Tibial nerve (tissue), 4 donors: ENCODE data around the gene PRCD. TPM values are rescaled to one million over a fixed set of nuclear protein-coding genes. Genes with fewer than 3 reads are reported as not detected.

ENCODE experiments used
- DNase-seq, 2 donors: peaks; one replicate each; pipeline ENCODE4 v3.0.0-alpha.2; 2019; ENCODE audit warnings: low spot score in 2 of 2
- H3K27ac ChIP-seq, 4 donors: fragments of 200-600 bp; sonication (generic) in 3 of 4; one replicate each; pipeline ENCODE4 v1.5.1; 2017 to 2019; ENCODE audit warnings: mild to moderate bottlenecking in 1 of 4
- H3K27me3 ChIP-seq, 2 donors: fragments of 200-600 bp; sonication (generic) in 1 of 2; one replicate each; pipeline versions ENCODE4 v1.5.1 to v1.6.0; 2017 to 2019
- H3K36me3 ChIP-seq, 3 donors: fragments of 200-600 bp; sonication (generic); one replicate each; pipeline ENCODE4 v1.5.1; 2018 to 2019
- H3K4me1 ChIP-seq, 4 donors: fragments of 200-600 bp; sonication (generic) in 3 of 4; one replicate each; pipeline ENCODE4 v1.5.1; 2017 to 2019
- H3K4me3 ChIP-seq, 4 donors: fragments of 200-600 bp; sonication (generic) in 3 of 4; one replicate each; pipeline ENCODE4 v1.5.1; 2017 to 2019; ENCODE audit warnings: mild to moderate bottlenecking in 1 of 4, moderate library complexity in 1 of 4
- H3K9me3 ChIP-seq, 4 donors: fragments of 200-600 bp; sonication (generic) in 3 of 4; one replicate each; pipeline ENCODE4 v1.5.1; 2017 to 2019
- CTCF ChIP-seq, 5 experiments: fragments of 200-600 bp in 3 of 5; fragments of 450-650 bp in 2 of 5; sonication (generic) in 3 of 5; IDR thresholded peaks; one replicate each; pipeline ENCODE4 v1.5.1; 2016 to 2019; ENCODE audit warnings: antibody characterized with exemption in 5 of 5, mild to moderate bottlenecking in 3 of 5, moderate library complexity in 2 of 5
- EP300 ChIP-seq, 2 donors: sonication (generic); formaldehyde crosslinking; IDR thresholded peaks; one replicate each; pipeline ENCODE4 v1.6.1; 2017; ENCODE audit warnings: antibody characterized with exemption in 2 of 2, mild to moderate bottlenecking in 1 of 2
- POLR2A ChIP-seq, 2 donors: fragments of 450-650 bp; IDR thresholded peaks; one replicate each; pipeline ENCODE4 v1.6.1; 2017; ENCODE audit warnings: antibody characterized with exemption in 2 of 2, mild to moderate bottlenecking in 2 of 2, moderate library complexity in 2 of 2
- WGBS, 2 donors: methylation state at CpG; one replicate each; pipeline ENCODE4 v1.1.5; 2018; 5-methylcytosine and 5-hydroxymethylcytosine counted together
- total RNA-seq, 4 donors: library from RNA; depleted of rRNA; stranded (reverse); fragments of >200 nt; gene quantifications; one replicate each; pipeline ENCODE4 v1.1.0, GENCODE V29; 2016

Gene PRCD
- total RNA-seq, 4 donors from 2014 or later = 6.6 to 23.5 (median 14.1) TPM

DNA sequence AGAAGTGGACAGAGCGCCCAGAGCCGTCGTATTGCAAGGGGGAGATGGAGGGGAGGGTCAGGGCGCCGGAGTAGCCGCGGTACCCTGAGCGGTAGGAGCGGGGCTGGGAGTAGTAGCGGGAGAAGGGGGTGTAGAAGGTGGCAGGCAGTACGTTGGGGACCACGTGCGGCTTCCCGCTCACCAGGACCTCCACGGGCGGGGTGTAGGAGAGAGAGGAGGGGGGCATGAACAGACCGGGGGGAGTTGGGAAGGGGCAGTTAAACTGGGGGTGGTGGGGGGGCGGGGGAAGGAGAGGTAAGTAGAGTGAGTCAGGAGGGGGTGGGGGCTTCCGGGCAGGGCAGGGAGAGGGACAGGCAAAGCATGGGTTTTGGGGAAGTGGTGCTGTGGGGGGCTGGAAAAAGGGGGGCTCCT, 29.0 kb downstream of the PRCD start:
- H3K4me1 ChIP-seq = peaks cover 0 to 77% (median 42%) of the 10 kb centered on the region in 4 donors
- no peaks in the 10 kb centered on the region for H3K9me3 ChIP-seq
- H3K4me3 ChIP-seq = no peak overlapping the region
- peak overlapping the region; percentile 10 to 95 (median 48) for H3K27ac ChIP-seq
- TF ChIP-seq EP300 (IDR thresholded peaks at IDR 0.05) (no peak), CTCF (IDR thresholded peaks at IDR 0.05) (no peak), POLR2A (IDR thresholded peaks at IDR 0.05) (no peak)
- no peaks in the 10 kb centered on the region for H3K27me3 ChIP-seq
- 35 to 37% methylated on average over 18 to 19 of the region's 19 CpGs for WGBS, 2 donors
- H3K36me3 ChIP-seq = peaks cover 0 to 51% (median 4%) of the 10 kb centered on the region in 3 donors
- DNase-seq = no peak

DNA sequence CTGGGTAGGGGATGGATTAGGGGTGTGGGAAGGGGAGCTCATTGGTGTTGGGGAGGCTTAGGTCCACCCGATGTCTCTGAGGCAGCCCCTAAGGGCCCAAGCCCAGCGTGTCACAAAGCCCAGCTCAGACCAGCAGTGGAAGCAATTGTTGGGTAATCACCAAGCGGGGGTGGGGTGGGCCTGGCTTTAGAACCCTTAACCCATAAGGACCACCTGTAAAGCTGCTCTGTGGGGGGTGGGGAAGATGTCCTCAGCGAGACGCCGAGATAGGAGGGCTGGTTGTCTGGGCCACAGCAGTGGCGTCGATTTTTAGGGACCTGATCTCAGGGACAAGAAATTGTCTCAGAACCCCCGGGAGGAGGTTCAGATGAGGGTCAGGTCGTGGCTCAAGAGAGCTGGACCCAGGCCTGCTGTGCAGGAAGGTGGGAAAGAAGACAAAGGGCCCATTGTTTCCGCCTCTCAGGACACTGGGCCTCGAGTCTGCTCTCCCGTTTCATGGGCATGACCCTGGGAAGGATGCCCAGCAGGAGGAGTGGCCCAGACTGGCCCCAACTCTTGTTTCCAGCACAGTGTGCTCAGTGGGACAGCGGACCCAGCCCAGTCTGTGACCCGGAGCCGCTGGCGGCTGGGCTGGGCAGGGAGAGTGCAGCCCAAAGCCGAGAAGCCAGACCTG, 29.9 kb downstream of the PRCD start:
- H3K27me3 ChIP-seq = no peaks in the 10 kb centered on the region
- peaks cover 0 to 85% (median 46%) of the 10 kb centered on the region in 4 donors for H3K4me1 ChIP-seq
- WGBS, 2 donors = 26 to 27% methylated on average over 13 to 18 of the region's 18 CpGs
- TF ChIP-seq EP300 (IDR thresholded peaks at IDR 0.05) = peak in 1 of 2 donors; percentile 88
- no peak for TF ChIP-seq CTCF (IDR thresholded peaks at IDR 0.05)
- no peak for TF ChIP-seq POLR2A (IDR thresholded peaks at IDR 0.05)
- H3K9me3 ChIP-seq = no peaks in the 10 kb centered on the region
- peaks cover 0 to 50% (median under 1%) of the 10 kb centered on the region in 3 donors for H3K36me3 ChIP-seq
- peak; percentile 43 to 67 for DNase-seq
- peak overlapping the region; percentile 38 to 95 (median 65) for H3K27ac ChIP-seq
- no peak overlapping the region for H3K4me3 ChIP-seq

DNA sequence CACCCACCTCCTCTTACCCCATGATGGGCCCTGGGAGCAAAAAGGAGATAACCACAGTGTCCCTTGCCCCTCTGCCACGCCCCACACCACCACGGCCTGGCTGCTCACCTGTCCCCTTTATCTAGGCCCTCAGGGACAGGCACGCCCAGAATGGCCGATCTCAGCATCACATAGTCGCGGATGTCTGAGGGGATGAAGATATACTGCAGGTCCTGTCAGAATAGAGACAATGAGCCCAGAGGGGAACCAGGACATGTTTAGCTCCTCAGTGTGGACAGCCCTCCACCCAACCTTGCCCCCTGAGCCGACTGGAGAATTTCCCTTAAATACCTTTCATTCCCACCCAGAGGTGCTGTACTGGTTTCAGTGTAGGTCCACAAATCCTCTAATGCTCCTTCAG, 30.6 kb downstream of the PRCD start:
- Histone ChIP-seq H3K4me1 (peaks cover 0 to 90% (median 51%) of the 10 kb centered on the region in 4 donors), H3K9me3 (no peaks in the 10 kb centered on the region), H3K27ac (peak overlapping the region in 3 of 4 donors; percentile 27 to 95 (median 78)), H3K36me3 (peaks cover 0 to 43% (median 0%) of the 10 kb centered on the region in 3 donors), H3K27me3 (no peaks in the 10 kb centered on the region), H3K4me3 (no peak overlapping the region)
- WGBS, 2 donors = 68 to 78% methylated on average over 7 of the region's 7 CpGs
- DNase-seq = no peak
- TF ChIP-seq CTCF (IDR thresholded peaks at IDR 0.05) = no peak
- no peak for TF ChIP-seq EP300 (IDR thresholded peaks at IDR 0.05)
- no peak for TF ChIP-seq POLR2A (IDR thresholded peaks at IDR 0.05)

DNA sequence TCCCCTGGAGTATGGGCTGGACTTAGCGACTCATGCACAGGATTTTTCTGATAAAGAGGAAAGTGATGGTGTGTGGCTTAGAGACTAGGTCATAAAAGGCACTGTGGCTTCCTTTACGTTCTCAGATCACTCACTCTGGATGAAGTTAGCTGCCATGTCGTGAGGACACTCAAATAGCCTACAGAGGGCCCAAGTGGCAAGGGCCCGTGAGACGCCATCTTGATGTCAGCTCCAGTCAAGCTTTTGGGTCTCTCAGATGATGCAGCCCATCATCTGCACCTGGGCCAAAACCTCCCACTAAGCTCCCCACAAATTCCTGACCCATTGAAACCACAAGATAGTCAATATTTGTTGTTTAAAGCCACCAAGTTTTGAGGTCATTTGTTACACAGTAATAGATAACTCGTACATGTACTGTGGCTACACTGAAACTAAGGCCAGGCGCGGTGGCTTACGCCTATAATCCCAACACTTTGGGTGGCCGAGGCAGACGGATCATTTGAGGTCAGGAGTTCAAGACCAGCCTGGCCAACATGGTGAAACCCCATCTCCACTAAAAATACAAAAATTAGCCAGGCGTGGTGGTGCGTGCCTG, 31.1 kb downstream of the PRCD start:
- peak overlapping the region in 2 of 4 donors; percentile 78 to 95 for H3K27ac ChIP-seq
- no peak overlapping the region for H3K4me3 ChIP-seq
- H3K9me3 ChIP-seq = no peaks in the 10 kb centered on the region
- peaks cover 0 to 38% (median 0%) of the 10 kb centered on the region in 3 donors for H3K36me3 ChIP-seq
- DNase-seq = no peak
- WGBS, 2 donors = 91% methylated on average over 13 of the region's 13 CpGs
- peaks cover 0 to 90% (median 55%) of the 10 kb centered on the region in 4 donors for H3K4me1 ChIP-seq
- no peaks in the 10 kb centered on the region for H3K27me3 ChIP-seq
- TF ChIP-seq POLR2A (IDR thresholded peaks at IDR 0.05) = no peak
- no peak for TF ChIP-seq CTCF (IDR thresholded peaks at IDR 0.05)
- no peak for TF ChIP-seq EP300 (IDR thresholded peaks at IDR 0.05)
